SH-SY5Y (cell line): ENCODE data around the gene DTHD1.

Experiments used
- GATA2 ChIP-seq: IDR thresholded peaks from 2 replicates; pipeline ENCODE4 v1.6.1; 2011; ENCODE audit warnings: mild to moderate bottlenecking, low read depth, low read length
- GATA3 ChIP-seq: IDR thresholded peaks from 2 replicates; pipeline ENCODE4 v1.6.1; 2011; ENCODE audit warnings: low read depth, mild to moderate bottlenecking, low read length, moderate library complexity

- TF ChIP-seq GATA2 (no peak), GATA3 (no peak)
These were observed 44.5 kb downstream of the DTHD1 start for GRCh38 chr4:36325926-36326325.
